ENCODE results near the gene BEAN1.

Gene BEAN1

GRCh38 chr16:66427036-66427860 lies at the start of gene BEAN1:
Gene BEAN1 (plus strand): TSS chr16:66427295. CDS start chr16:66437677, 10,382 bp downstream.
- POLR2A ChIA-PET, result no interaction called here
- TF ChIP-seq, protein P1, sequence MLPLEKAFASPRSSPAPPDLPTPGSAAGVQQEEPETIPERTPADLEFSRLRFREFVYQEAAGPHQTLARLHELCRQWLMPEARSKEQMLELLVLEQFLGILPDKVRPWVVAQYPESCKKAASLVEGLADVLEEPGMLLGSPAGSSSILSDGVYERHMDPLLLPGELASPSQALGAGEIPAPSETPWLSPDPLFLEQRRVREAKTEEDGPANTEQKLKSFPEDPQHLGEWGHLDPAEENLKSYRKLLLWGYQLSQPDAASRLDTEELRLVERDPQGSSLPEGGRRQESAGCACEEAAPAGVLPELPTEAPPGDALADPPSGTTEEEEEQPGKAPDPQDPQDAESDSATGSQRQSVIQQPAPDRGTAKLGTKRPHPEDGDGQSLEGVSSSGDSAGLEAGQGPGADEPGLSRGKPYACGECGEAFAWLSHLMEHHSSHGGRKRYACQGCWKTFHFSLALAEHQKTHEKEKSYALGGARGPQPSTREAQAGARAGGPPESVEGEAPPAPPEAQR (tag by site-specific recombination; IDR thresholded peaks at IDR 0.05), result no peak
- no peak for TF ChIP-seq BCL6B (tag by site-specific recombination; IDR thresholded peaks at IDR 0.05)
- no peak for TF ChIP-seq ZNF140 (tag by site-specific recombination; IDR thresholded peaks at IDR 0.05)
- TF ChIP-seq, protein P2, sequence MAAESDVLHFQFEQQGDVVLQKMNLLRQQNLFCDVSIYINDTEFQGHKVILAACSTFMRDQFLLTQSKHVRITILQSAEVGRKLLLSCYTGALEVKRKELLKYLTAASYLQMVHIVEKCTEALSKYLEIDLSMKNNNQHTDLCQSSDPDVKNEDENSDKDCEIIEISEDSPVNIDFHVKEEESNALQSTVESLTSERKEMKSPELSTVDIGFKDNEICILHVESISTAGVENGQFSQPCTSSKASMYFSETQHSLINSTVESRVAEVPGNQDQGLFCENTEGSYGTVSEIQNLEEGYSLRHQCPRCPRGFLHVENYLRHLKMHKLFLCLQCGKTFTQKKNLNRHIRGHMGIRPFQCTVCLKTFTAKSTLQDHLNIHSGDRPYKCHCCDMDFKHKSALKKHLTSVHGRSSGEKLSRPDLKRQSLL (tag by site-specific recombination; IDR thresholded peaks at IDR 0.05), result peak; percentile 99
- 0 out of 2 replicates have a peak, but pooled peaks have one; percentile 18 for TF ChIP-seq ZBTB20 (tag by site-specific recombination; IDR thresholded peaks at IDR 0.05)
- TF ChIP-seq, protein P3, sequence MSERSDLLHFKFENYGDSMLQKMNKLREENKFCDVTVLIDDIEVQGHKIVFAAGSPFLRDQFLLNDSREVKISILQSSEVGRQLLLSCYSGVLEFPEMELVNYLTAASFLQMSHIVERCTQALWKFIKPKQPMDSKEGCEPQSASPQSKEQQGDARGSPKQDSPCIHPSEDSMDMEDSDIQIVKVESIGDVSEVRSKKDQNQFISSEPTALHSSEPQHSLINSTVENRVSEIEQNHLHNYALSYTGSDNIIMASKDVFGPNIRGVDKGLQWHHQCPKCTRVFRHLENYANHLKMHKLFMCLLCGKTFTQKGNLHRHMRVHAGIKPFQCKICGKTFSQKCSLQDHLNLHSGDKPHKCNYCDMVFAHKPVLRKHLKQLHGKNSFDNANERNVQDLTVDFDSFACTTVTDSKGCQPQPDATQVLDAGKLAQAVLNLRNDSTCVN (tag by site-specific recombination; optimal IDR thresholded peaks at IDR 0.05), result peak; percentile 8
- peak within 1 kb of the TSS; percentile 35 for H3K4me3 ChIP-seq (ENCODE audit: low read depth, low read length)
- peaks cover 2% of the 10 kb centered on the region; the same call in 1 of the 2 replicates for H3K4me1 ChIP-seq (ENCODE audit: control insufficient read depth, insufficient read depth, low read length)
- H3K36me3 ChIP-seq (ENCODE audit: control insufficient read depth in 2 of 2, insufficient read depth in 1 of 2, low read length in 2 of 2), result no peaks in the 10 kb centered on the region
- CTCF ChIA-PET, result no interaction called here
- no peak within 1 kb of the TSS for H3K27ac ChIP-seq (ENCODE audit: extremely low read depth, low read depth, low read length)
- H3K9me3 ChIP-seq (ENCODE audit: control insufficient read depth, insufficient read depth, low read depth, low read length), result no peaks in the 10 kb centered on the region

DNA sequence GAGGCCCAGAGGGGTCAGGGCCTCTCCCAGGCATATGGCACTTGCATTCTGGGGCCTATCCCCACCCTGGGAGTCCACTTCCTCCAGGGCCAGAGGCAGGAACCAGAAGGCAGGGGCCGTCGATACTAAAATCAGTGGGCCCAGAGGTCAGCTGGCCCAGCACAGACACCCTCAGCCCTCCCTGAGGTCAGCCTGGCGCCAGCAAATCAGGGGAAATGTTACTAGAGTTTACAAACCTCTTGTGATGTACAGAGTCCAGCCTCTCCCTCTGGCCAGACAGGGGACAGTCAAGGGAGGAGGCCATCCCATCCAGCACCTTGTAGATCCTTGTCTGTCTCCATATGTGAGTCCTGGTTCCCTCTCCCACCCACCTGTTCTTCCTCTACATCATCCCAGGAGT lies 49.8 kb upstream of the BEAN1 start:
- ChIA-PET CTCF (no interaction called here), POLR2A (no interaction called here)
- H3K4me1 ChIP-seq (ENCODE audit: control insufficient read depth, insufficient read depth, low read length), result peaks cover under 1% of the 10 kb centered on the region; the same call in 1 of the 2 replicates
- no peaks in the 10 kb centered on the region for H3K36me3 ChIP-seq (ENCODE audit: control insufficient read depth in 2 of 2, insufficient read depth in 1 of 2, low read length in 2 of 2)
- no peak overlapping the region for H3K4me3 ChIP-seq (ENCODE audit: low read depth, low read length)
- no peaks in the 10 kb centered on the region for H3K9me3 ChIP-seq (ENCODE audit: control insufficient read depth, insufficient read depth, low read depth, low read length)
- no peak overlapping the region for H3K27ac ChIP-seq (ENCODE audit: extremely low read depth, low read depth, low read length)
- TF ChIP-seq GFI1B (tag by site-specific recombination; IDR thresholded peaks at IDR 0.05) (no peak), KLF16 (tag by site-specific recombination; IDR thresholded peaks at IDR 0.05) (no peak), ZNF132 (tag by site-specific recombination; IDR thresholded peaks at IDR 0.05; ENCODE audit: borderline replicate concordance) (no peak), ZNF2 (tag by site-specific recombination; IDR thresholded peaks at IDR 0.05) (no peak), PRDM10 (tag by site-specific recombination; IDR thresholded peaks at IDR 0.05) (no peak), ZNF174 (tag by site-specific recombination; IDR thresholded peaks at IDR 0.05) (no peak), ZBTB1 (tag by site-specific recombination; IDR thresholded peaks at IDR 0.05) (no peak), IKZF3 (tag by site-specific recombination; IDR thresholded peaks at IDR 0.05) (no peak), ZNF76 (tag by site-specific recombination; IDR thresholded peaks at IDR 0.05; ENCODE audit: borderline replicate concordance, low read depth) (no peak), PBX3 (CRISPR knock-in tag; IDR thresholded peaks at IDR 0.05) (no peak), HOXC10 (CRISPR knock-in tag; IDR thresholded peaks at IDR 0.05) (no peak), ZNF777 (tag by site-specific recombination; IDR thresholded peaks at IDR 0.05; ENCODE audit: borderline replicate concordance) (no peak), ZNF404 (tag by site-specific recombination; IDR thresholded peaks at IDR 0.05) (no peak)
- TF ChIP-seq, protein P4, sequence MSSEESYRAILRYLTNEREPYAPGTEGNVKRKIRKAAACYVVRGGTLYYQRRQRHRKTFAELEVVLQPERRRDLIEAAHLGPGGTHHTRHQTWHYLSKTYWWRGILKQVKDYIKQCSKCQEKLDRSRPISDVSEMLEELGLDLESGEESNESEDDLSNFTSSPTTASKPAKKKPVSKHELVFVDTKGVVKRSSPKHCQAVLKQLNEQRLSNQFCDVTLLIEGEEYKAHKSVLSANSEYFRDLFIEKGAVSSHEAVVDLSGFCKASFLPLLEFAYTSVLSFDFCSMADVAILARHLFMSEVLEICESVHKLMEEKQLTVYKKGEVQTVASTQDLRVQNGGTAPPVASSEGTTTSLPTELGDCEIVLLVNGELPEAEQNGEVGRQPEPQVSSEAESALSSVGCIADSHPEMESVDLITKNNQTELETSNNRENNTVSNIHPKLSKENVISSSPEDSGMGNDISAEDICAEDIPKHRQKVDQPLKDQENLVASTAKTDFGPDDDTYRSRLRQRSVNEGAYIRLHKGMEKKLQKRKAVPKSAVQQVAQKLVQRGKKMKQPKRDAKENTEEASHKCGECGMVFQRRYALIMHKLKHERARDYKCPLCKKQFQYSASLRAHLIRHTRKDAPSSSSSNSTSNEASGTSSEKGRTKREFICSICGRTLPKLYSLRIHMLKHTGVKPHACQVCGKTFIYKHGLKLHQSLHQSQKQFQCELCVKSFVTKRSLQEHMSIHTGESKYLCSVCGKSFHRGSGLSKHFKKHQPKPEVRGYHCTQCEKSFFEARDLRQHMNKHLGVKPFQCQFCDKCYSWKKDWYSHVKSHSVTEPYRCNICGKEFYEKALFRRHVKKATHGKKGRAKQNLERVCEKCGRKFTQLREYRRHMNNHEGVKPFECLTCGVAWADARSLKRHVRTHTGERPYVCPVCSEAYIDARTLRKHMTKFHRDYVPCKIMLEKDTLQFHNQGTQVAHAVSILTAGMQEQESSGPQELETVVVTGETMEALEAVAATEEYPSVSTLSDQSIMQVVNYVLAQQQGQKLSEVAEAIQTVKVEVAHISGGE (tag by site-specific recombination; conservative IDR thresholded peaks at IDR 0.05; ENCODE audit: low read depth), result no peak

Measured in HEK293 (cell line).